GM18505 (cell line): ENCODE measurements around the gene VPS13C.
"Not testable (repeated sequence)": the region's sequence is repeated elsewhere in the genome, so short reads cannot be mapped to it uniquely, and the experiment has no call there.

Source experiments
- ATAC-seq: cut with Tn5 transposase; IDR thresholded peaks from one replicate; pipeline ENCODE4 v1.9.1; 2021; ENCODE audit not compliant: unreplicated experiment
- POLR2A ChIP-seq: IDR thresholded peaks from 4 replicates; pipeline ENCODE4 v1.6.1; 2011; ENCODE audit warnings: borderline replicate concordance; ENCODE audit not compliant: insufficient read depth, insufficient read length; ENCODE audit errors: extremely low read depth

Gene VPS13C

GRCh38 chr15:62035256-62035924, 24.9 kb downstream of the VPS13C start:
- ATAC-seq, result no peak
- TF ChIP-seq POLR2A, result no peak

GRCh38 chr15:62027916-62028315, 32.3 kb downstream of the VPS13C start:
- no peak for ATAC-seq
- no peak for TF ChIP-seq POLR2A

GRCh38 chr15:62027263-62027565, 33.0 kb downstream of the VPS13C start:
- ATAC-seq, result peak; percentile 36
- TF ChIP-seq POLR2A, result no peak

- TF ChIP-seq POLR2A, result no peak
- ATAC-seq, result peak; percentile 55
Observed at GRCh38 chr15:62026487-62027262, 33.6 kb downstream of the VPS13C start.

GRCh38 chr15:62021991-62022600, 38.2 kb downstream of the VPS13C start:
- no peak for TF ChIP-seq POLR2A
- no peak for ATAC-seq

- no peak for ATAC-seq
- no peak for TF ChIP-seq POLR2A
Observed at GRCh38 chr15:62020576-62021160, 39.6 kb downstream of the VPS13C start.

- not testable (repeated sequence) for ATAC-seq
Observed at GRCh38 chr15:62005354-62005753, 54.9 kb downstream of the VPS13C start.

- no peak for TF ChIP-seq POLR2A
- ATAC-seq, result no peak
Observed at GRCh38 chr15:61997786-61998185, 62.5 kb downstream of the VPS13C start.

GRCh38 chr15:61996056-61996635, 64.1 kb downstream of the VPS13C start:
- no peak for ATAC-seq
- no peak for TF ChIP-seq POLR2A

GRCh38 chr15:61994216-61994615, 66.0 kb downstream of the VPS13C start:
- ATAC-seq, result no peak
- TF ChIP-seq POLR2A, result no peak

GRCh38 chr15:61992518-61992917, 67.7 kb downstream of the VPS13C start:
- TF ChIP-seq POLR2A, result no peak
- no peak for ATAC-seq

- no peak for ATAC-seq
- no peak for TF ChIP-seq POLR2A
Observed at GRCh38 chr15:61989667-61990066, 70.6 kb downstream of the VPS13C start.

GRCh38 chr15:61987824-61988223, 72.4 kb downstream of the VPS13C start:
- no peak for TF ChIP-seq POLR2A
- no peak for ATAC-seq
